IPS-15b (cell line): Measurements from ENCODE around the gene LPIN1.

Source experiments
- H3K27me3 ChIP-seq: one replicate; pipeline ENCODE4 v1.6.1; 2013; ENCODE audit warnings: low read length; ENCODE audit not compliant: control insufficient read depth, insufficient read depth
- H3K36me3 ChIP-seq: one replicate; pipeline ENCODE4 v1.6.1; 2013; ENCODE audit warnings: low read length; ENCODE audit not compliant: control insufficient read depth, insufficient read depth
- H3K4me1 ChIP-seq: one replicate; pipeline ENCODE4 v1.6.1; 2013; ENCODE audit warnings: mild to moderate bottlenecking, low read length; ENCODE audit not compliant: control insufficient read depth, insufficient read depth
- H3K4me3 ChIP-seq: one replicate; pipeline ENCODE4 v1.5.1; 2013; ENCODE audit warnings: low read depth, low read length
- H3K9ac ChIP-seq: one replicate; pipeline ENCODE4 v1.6.1; 2013; ENCODE audit warnings: low read depth, mild to moderate bottlenecking, low read length
- H3K9me3 ChIP-seq: one replicate; pipeline ENCODE4 v1.6.1; 2013; ENCODE audit warnings: mild to moderate bottlenecking, low read length; ENCODE audit not compliant: control insufficient read depth, insufficient read depth

Gene LPIN1

DNA sequence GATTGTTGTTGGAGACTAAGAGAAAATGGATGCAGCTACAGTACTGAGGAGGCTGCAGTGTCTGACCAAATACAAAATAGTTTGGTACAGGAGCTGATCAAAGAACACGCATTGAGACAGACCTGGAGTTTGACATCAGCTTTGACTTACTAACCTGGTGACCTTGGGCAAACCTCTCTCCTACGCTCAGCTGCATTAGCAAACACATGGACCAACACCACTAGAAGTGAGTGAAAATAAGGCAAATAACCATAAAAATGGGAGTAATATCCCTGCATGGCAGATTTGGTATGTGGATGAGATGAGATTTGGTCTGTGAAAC, 126.5 kb downstream of the LPIN1 start:
- H3K9ac ChIP-seq, result no peak overlapping the region
- peaks cover 2% of the 10 kb centered on the region for H3K4me1 ChIP-seq
- no peaks in the 10 kb centered on the region for H3K36me3 ChIP-seq
- no peaks in the 10 kb centered on the region for H3K27me3 ChIP-seq
- no peaks in the 10 kb centered on the region for H3K9me3 ChIP-seq
- no peak overlapping the region for H3K4me3 ChIP-seq

- Histone ChIP-seq H3K4me3 (no peak overlapping the region), H3K4me1 (peaks cover 2% of the 10 kb centered on the region), H3K27me3 (no peaks in the 10 kb centered on the region)
Measured at GRCh38 chr2:11873356-11874154, 127.1 kb downstream of the LPIN1 start.

GRCh38 chr2:11874861-11875260, 128.4 kb downstream of the LPIN1 start:
- Histone ChIP-seq H3K9me3 (no peaks in the 10 kb centered on the region), H3K27me3 (no peaks in the 10 kb centered on the region), H3K36me3 (no peaks in the 10 kb centered on the region), H3K4me3 (no peak overlapping the region), H3K9ac (no peak overlapping the region), H3K4me1 (no peaks in the 10 kb centered on the region)

More at GRCh38 chr2:11873356-11874154, 127.1 kb downstream of the LPIN1 start:
- H3K9ac ChIP-seq, result no peak overlapping the region
- no peaks in the 10 kb centered on the region for H3K36me3 ChIP-seq
- no peaks in the 10 kb centered on the region for H3K9me3 ChIP-seq

DNA sequence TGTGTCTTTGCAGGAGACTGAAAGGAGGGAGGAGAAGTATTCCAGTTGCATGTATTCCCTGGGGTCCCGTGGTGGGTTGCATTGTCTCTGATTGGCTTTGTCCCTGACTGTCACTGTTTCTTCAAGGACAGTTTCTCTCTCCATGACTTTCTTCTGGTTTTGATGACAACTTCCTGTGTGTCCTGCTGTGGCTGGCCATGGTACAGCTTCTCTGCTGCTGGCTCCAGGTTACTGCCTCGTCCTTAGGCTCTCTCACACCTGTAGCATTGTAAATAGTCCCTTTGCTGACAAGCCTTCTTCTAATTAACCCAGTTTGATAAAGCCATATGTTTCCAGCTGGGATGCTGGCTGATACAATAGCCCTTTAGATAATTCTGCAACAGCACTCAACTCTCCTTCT, 129.0 kb downstream of the LPIN1 start:
- H3K9ac ChIP-seq, result no peak overlapping the region
- H3K4me3 ChIP-seq, result no peak overlapping the region
- H3K27me3 ChIP-seq, result no peaks in the 10 kb centered on the region
- no peaks in the 10 kb centered on the region for H3K4me1 ChIP-seq
- H3K36me3 ChIP-seq, result no peaks in the 10 kb centered on the region
- H3K9me3 ChIP-seq, result no peaks in the 10 kb centered on the region

DNA sequence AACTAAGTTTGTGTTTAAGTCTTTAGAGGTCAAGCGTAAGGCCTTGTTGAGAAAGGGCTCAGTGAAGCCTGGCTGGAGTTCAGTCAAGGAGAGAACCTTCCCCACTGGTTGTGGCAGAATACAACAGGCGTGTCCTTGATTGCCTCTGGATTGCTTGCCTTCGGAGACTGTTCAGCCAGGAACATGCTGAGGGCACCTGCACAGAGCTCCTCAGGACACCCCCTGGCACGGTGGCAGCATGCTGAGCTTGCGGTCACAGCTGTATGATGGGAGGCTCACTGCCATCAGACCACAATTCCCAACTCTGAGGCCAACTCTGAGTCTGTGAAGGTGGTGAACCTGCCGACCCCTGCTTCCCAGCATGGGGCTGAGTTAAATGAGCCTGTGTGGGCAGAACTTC, 130.0 kb downstream of the LPIN1 start:
- Histone ChIP-seq H3K9ac (no peak overlapping the region), H3K4me3 (no peak overlapping the region), H3K9me3 (no peaks in the 10 kb centered on the region), H3K4me1 (no peaks in the 10 kb centered on the region), H3K27me3 (no peaks in the 10 kb centered on the region), H3K36me3 (no peaks in the 10 kb centered on the region)

GRCh38 chr2:11876889-11877288, 130.5 kb downstream of the LPIN1 start:
- no peaks in the 10 kb centered on the region for H3K36me3 ChIP-seq
- H3K27me3 ChIP-seq, result no peaks in the 10 kb centered on the region
- no peaks in the 10 kb centered on the region for H3K9me3 ChIP-seq
- H3K4me1 ChIP-seq, result no peaks in the 10 kb centered on the region
- H3K9ac ChIP-seq, result no peak overlapping the region
- no peak overlapping the region for H3K4me3 ChIP-seq
